Gastrocnemius medialis (tissue), 4 donors: ENCODE data around the gene SHROOM3.

Experiments
- CTCF ChIP-seq, 5 experiments: fragments of 450-650 bp in 3 of 5; fragments of 200-600 bp in 2 of 5; sonication (generic) in 2 of 5; IDR thresholded peaks in 4 of 5; conservative IDR thresholded peaks in 1 of 5; 1 replicate in 4 of 5; 2 replicates in 1 of 5; pipeline ENCODE4 v1.5.1; 2016 to 2019; ENCODE audit warnings: antibody characterized with exemption in 5 of 5, mild to moderate bottlenecking in 3 of 5, moderate library complexity in 3 of 5
- POLR2A ChIP-seq, 2 donors: fragments of 450-650 bp; IDR thresholded peaks; one replicate each; pipeline ENCODE4 v1.6.1; 2017; ENCODE audit warnings: antibody characterized with exemption in 2 of 2, mild to moderate bottlenecking in 2 of 2, moderate library complexity in 2 of 2

- no peak for TF ChIP-seq POLR2A (IDR thresholded peaks at IDR 0.05)
- TF ChIP-seq CTCF (IDR thresholded peaks at IDR 0.05 in 4 of 5, conservative IDR thresholded peaks at IDR 0.05 in 1 of 5), result no peak
Measured at GRCh38 chr4:76426272-76426671, 8.8 kb upstream of the SHROOM3 start.
